HG03354 (cell line): Measurements from ENCODE around the gene FBXL19.
A peak's percentile ranks its signal among the peaks of the same experiment; 100 is the strongest.

Source experiments
- ATAC-seq: cut with Tn5 transposase; IDR thresholded peaks from one replicate; pipeline ENCODE4 v1.9.1; 2021; ENCODE audit warnings: mild to moderate bottlenecking; ENCODE audit not compliant: unreplicated experiment, poor library complexity, severe bottlenecking

FBXL19 gene

GRCh38 chr16:30941600-30942425 lies 18.4 kb downstream of the FBXL19 start:
- ATAC-seq = peak; percentile 94

GRCh38 chr16:30942426-30942806 lies 19.0 kb downstream of the FBXL19 start:
- ATAC-seq = no peak

GRCh38 chr16:30944352-30944751 lies 21.0 kb downstream of the FBXL19 start:
- ATAC-seq = no peak

- no peak for ATAC-seq
These were observed 23.5 kb downstream of the FBXL19 start for GRCh38 chr16:30946671-30947540.

GRCh38 chr16:30947541-30947858 lies 24.1 kb downstream of the FBXL19 start:
- ATAC-seq = no peak

DNA sequence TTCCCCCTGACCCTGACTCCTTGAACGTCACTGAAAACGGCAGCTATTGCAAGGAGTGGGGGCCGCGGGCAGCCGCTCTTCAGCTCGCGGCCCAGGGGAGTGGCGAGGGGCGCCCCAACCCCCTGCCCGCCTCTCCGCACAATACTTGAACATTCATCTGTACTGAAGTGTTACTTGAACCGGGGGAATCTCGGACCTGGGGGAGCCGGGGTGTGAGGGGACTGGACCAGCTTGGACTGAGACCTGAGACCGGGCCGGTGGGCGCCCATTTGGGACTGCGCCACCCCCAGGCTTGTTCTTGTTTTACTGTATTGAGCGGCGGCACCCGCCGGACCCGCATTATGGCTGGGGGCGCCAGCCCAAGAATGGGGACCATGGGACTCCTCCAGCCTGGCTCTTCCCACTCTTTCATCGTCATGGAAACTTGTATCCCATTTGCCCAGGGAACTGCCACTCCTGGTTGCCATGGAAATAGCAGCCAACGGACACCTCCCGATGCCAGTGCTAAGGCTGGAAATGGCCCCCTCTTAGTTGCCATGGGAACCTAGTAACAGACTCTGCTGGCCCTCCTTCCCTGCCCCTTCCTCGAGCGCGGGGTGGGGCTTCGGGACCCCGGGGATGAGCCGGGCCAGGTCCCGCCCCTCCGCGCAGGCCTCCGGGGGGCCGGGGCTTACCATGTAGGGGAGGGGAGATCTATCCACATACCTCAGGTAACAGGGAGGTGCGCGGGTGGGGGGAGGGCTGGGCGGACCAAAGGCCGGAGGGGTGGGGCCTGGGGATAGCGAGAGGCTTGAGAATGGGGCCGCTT lies 24.7 kb downstream of the FBXL19 start:
- peak; percentile 17 for ATAC-seq

- ATAC-seq = peak; percentile 71
These were observed 25.6 kb downstream of the FBXL19 start, which contains the start of gene ORAI3 for GRCh38 chr16:30948667-30949649. Gene ORAI3 (plus strand): TSS chr16:30949068. CDS start chr16:30949290, 222 bp downstream.

GRCh38 chr16:30949650-30950515 lies 26.5 kb downstream of the FBXL19 start:
- ATAC-seq = peak; percentile 43

DNA sequence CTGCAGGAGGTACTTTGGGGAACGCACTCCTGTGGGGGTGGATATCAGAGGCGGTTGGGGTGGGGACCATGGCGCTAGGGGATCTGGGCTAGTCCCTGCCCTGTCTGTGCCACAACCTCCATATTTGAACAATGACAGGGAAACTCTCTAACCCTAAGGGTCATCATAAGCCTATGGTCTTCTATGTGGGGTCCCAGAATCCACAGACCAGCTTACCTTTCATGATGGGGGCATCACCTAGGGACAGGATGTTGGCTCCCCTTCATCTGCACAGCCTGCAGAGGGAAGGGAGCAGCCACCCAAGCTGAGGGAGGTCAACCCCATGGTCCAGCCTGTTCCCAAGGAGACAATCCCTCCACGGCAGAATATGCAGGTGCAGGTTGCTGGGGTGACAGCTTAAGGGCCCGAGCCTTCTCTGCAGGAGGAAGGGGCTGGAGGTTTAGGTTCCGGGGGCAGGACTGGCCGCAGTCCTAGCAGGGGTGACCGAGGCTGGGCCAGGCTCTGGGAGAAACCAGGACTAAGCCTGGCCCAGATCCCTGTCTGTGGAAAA lies 27.2 kb downstream of the FBXL19 start:
- ATAC-seq = no peak

DNA sequence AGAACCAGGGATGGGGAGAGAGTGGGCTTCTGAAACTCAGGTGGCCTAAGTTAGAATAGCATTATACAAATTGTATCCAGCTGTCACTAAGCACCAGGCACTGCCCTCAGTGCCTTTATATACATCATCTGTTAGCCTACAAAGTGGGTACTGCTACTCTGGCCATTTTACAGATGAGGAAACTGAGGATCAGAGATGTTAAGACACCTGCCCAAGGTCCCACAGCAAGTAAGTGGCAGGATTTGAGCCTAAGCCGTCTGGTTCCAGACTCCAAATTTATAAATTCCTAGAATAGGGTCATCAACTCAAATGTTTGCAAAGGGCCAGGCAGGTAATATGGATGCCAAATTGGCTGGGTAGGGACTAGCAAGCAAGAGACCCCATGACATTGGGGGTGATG lies 27.8 kb downstream of the FBXL19 start:
- ATAC-seq = no peak

DNA sequence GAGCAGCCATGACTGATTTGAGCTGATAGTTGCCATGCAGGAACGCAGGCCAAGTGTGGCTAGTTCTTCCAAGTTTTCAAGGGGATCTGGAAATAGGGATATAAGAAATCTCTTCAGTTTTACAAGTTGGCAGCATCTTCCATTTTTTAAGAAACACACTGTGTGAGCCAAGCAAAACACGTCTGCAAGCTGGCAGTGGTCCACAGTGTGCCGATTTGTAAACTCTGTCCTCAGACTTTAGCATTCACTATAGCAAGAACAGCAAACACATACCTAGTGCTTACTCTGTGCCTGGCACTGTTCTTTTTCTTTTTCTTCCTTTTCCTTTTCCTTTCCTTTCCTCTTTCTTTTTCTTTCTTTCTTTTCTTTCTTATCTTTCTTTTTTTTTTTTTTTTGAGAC lies 28.4 kb downstream of the FBXL19 start:
- ATAC-seq = no peak

GRCh38 chr16:30953111-30953510 lies 29.7 kb downstream of the FBXL19 start:
- no peak for ATAC-seq

DNA sequence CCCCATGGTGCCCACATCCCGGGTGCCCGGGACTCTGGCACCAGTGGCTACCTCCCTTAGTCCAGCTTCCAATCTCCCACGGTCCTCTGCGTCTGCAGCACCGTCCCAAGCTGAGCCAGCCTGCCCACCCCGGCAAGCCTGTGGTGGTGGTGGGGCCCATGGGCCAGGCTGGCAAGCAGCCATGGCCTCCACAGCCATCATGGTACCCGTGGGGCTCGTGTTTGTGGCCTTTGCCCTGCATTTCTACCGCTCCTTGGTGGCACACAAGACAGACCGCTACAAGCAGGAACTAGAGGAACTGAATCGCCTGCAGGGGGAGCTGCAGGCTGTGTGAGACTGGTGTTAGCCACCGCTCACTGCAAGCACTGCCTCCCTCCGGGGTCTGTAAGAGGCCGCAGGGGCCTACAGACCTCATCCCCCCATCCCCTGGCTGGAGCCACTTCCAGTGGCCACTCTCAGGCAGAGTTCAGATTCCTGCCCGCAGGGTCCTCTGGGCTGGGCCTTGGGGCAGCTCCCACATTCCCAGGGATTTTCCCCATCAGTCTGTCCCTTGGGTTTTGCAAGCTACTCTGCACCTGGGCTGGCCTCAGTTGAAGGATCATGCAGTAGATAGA lies 30.2 kb downstream of the FBXL19 start:
- ATAC-seq = no peak

- ATAC-seq = no peak
These were observed 31.6 kb downstream of the FBXL19 start for GRCh38 chr16:30954993-30955392.

GRCh38 chr16:30956601-30957455 lies 33.5 kb downstream of the FBXL19 start:
- peak; percentile 49 for ATAC-seq

- ATAC-seq = peak; percentile 88
These were observed 34.2 kb downstream of the FBXL19 start, which contains the start of gene SETD1A for GRCh38 chr16:30957456-30958174. Gene SETD1A (plus strand): TSS chr16:30957754. CDS start chr16:30958732, 978 bp downstream.
